ENCODE data around the gene CD9. TPM values are rescaled to one million over a fixed set of nuclear protein-coding genes. Genes with fewer than 3 reads are reported as not detected.

CD9 gene
- total RNA-seq, 2 experiments from 2014 or later = 1.5 to 2.3 TPM

DNA sequence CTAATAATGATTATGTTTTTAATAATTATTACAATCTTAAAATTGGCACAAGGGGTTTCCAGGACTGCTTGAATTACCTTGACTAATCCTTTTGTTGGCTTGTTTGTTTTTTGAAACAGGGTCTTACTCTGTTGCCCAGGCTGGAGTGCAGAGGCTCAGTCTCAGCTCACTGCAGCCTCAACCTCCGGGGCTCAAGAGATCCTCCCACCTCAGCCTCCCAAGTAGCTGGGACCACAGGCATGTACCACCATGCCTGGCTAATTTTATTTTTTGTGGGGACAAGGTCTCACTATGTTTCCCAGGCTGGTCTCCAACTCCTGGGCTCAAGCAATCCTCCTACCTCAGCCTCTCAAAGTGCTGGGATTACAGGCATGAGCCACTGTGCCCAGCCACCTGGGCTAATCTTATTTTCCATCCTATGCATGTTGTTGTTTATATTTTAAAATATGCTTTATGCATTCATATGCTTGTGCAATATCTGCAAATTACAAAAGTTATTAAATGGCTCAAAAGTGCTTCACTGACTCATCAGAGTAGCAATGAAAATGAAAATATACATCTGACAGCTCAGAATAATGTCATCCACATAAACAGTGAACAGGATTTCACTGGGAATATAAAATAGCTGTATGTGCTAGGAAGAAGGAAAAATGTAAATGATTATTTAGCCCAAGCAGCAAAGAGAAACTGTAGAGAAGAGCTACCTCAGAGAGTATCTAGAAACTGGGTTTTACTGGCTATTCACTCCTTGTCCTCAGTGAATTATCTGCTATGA lies 85.5 kb downstream of the CD9 start:
- no peak overlapping the region for H3K27ac Mint-ChIP-seq
- intact Hi-C loops (cut with micrococcal nuclease) = loop anchor here (1.0 to 2.0 kb wide), 2 partner anchors 223 to 297 kb away; no protein-coding TSS in a partner anchor
- H3K27me3 Mint-ChIP-seq = peaks cover 15% of the 10 kb centered on the region
- H3K36me3 Mint-ChIP-seq = no peaks in the 10 kb centered on the region
- CTCF ChIA-PET = interaction anchor here (0.7 to 8.8 kb wide), 17 partner anchors 11 to 297 kb away, joined by 3 to 131 read pairs (median 3); no protein-coding TSS in a partner anchor
- H3K4me3 Mint-ChIP-seq = no peak overlapping the region
- H3K9me3 Mint-ChIP-seq = no peaks in the 10 kb centered on the region
- POLR2A ChIA-PET = no interaction called here
- H3K4me1 Mint-ChIP-seq (ENCODE audit: low read depth) = peaks cover 4% of the 10 kb centered on the region
- DNase-seq = no peak

Other genes with a start within 250 kb of the CD9 start
- not detected for gene VWF, start 75.7 kb upstream of the CD9 start, total RNA-seq
- gene PLEKHG6, start 110.3 kb downstream of the CD9 start, total RNA-seq = not detected
- 10 to 100 TPM; 47.5 to 49.6 TPM for gene TNFRSF1A, start 141.7 kb downstream of the CD9 start, total RNA-seq
- gene SCNN1A, start 175.2 kb downstream of the CD9 start, total RNA-seq = under 1 TPM; 0.17 to 0.26 TPM
- gene LTBR, start 183.8 kb downstream of the CD9 start, total RNA-seq = 1 to 10 TPM; 1.5 to 1.9 TPM
- gene CD27, start 244.6 kb downstream of the CD9 start, total RNA-seq = 10 to 100 TPM; 36.5 to 39.3 TPM

All from activated CD4-positive, alpha-beta memory T cell treated with anti-CD3 and anti-CD28 coated beads for 36 hours (primary cell).